ENCODE results near the gene SHISA4.
"Not testable (repeated sequence)": the region's sequence is repeated elsewhere in the genome, so short reads cannot be mapped to it uniquely, and the experiment has no call there.

SHISA4 gene

GRCh38 chr1:201899683-201900429 lies 11.2 kb downstream of the SHISA4 start:
- DNase-seq, result no peak

GRCh38 chr1:201900476-201900875 lies 11.8 kb downstream of the SHISA4 start:
- no peak for DNase-seq

- DNase-seq, result not testable (repeated sequence)
These were observed 12.3 kb downstream of the SHISA4 start for GRCh38 chr1:201901036-201901435.

GRCh38 chr1:201902198-201902597 lies 13.5 kb downstream of the SHISA4 start:
- no peak for DNase-seq

- peak; percentile 24 for DNase-seq
These were observed 14.4 kb downstream of the SHISA4 start for GRCh38 chr1:201903135-201903534.

GRCh38 chr1:201904579-201904978 lies 15.9 kb downstream of the SHISA4 start:
- no peak for DNase-seq

- no peak for DNase-seq
These were observed 16.7 kb downstream of the SHISA4 start for GRCh38 chr1:201905234-201905890.

GRCh38 chr1:201906336-201906735 lies 17.6 kb downstream of the SHISA4 start:
- DNase-seq, result no peak

GRCh38 chr1:201907621-201908020 lies 18.9 kb downstream of the SHISA4 start:
- DNase-seq, result no peak

- no peak for DNase-seq
These were observed 23.3 kb downstream of the SHISA4 start for GRCh38 chr1:201911826-201912571.

- no peak for DNase-seq
These were observed 24.1 kb downstream of the SHISA4 start for GRCh38 chr1:201912832-201913231.

- DNase-seq, result no peak
These were observed 25.9 kb downstream of the SHISA4 start for GRCh38 chr1:201914456-201915235.

- peak; percentile 90 for DNase-seq
These were observed 28.1 kb downstream of the SHISA4 start for GRCh38 chr1:201916649-201917249.

- no peak for DNase-seq
These were observed 28.8 kb downstream of the SHISA4 start for GRCh38 chr1:201917362-201918033.

- no peak for DNase-seq
These were observed 29.6 kb downstream of the SHISA4 start for GRCh38 chr1:201918343-201918742.

GRCh38 chr1:201921952-201922558 lies 33.4 kb downstream of the SHISA4 start:
- DNase-seq, result no peak

GRCh38 chr1:201925301-201925567 lies 36.5 kb downstream of the SHISA4 start:
- no peak for DNase-seq

GRCh38 chr1:201925981-201926645 lies 37.4 kb downstream of the SHISA4 start:
- no peak for DNase-seq

GRCh38 chr1:201928266-201928665 lies 39.6 kb downstream of the SHISA4 start:
- no peak for DNase-seq

GRCh38 chr1:201930137-201930536 lies 41.4 kb downstream of the SHISA4 start:
- DNase-seq, result no peak

- no peak for DNase-seq
These were observed 42.1 kb downstream of the SHISA4 start for GRCh38 chr1:201930803-201931202.

Data from T1000 (cell line).